Measurements from ENCODE around the gene CHAD. TPM values are rescaled to one million over a fixed set of nuclear protein-coding genes. Genes with fewer than 3 reads are reported as not detected.

Gene CHAD
- total and polyA plus RNA-seq, 2 of the 13 experiments (the other 11 are each of a cell fraction or from before 2014, with no cell fraction given) = 1.4 TPM; not detected in 1

GRCh38 chr17:50508573-50509460, 40.1 kb upstream of the CHAD start:
- in situ Hi-C loops (cut with HindIII; ENCODE audit: extremely low pct_ligation_motif_present, low pct_unique_long_range_greater_than_20kb) (no loop called here), intact Hi-C loops (cut with micrococcal nuclease; ENCODE audit: unreplicated experiment) (no loop called here)
- Histone ChIP-seq H3K9me3 (ENCODE audit: low read length) (no peaks in the 10 kb centered on the region), H3K4me3 (replicated peaks in 1 of 3; ENCODE audit: insufficient read depth in 1 of 3, low read depth in 2 of 3, low read length in 3 of 3) (no peak overlapping the region), H3K79me2 (ENCODE audit: insufficient read depth, low read length) (no peaks in the 10 kb centered on the region), H3K4me2 (ENCODE audit: low read depth, low read length) (no peak overlapping the region), H4K20me1 (ENCODE audit: insufficient read depth, low read length) (no peaks in the 10 kb centered on the region), H3K9ac (ENCODE audit: insufficient read depth, low read depth, low read length) (no peak overlapping the region), H3K4me1 (ENCODE audit: insufficient read depth, low read length) (peaks cover 44% of the 10 kb centered on the region), H3K27ac (ENCODE audit: extremely low read length, insufficient read depth, low read length) (no peak overlapping the region), H3K27me3 (ENCODE audit: control insufficient read depth in 1 of 2, insufficient read depth in 2 of 2, low read length in 2 of 2) (peaks cover 0 to 8% of the 10 kb centered on the region in 2 experiments; a peak in 2 of 5 replicates), H3K36me3 (replicated peaks in 1 of 2; ENCODE audit: control insufficient read depth in 1 of 2, insufficient read depth in 2 of 2, low read length in 2 of 2) (no peaks in the 10 kb centered on the region), H2AFZ (ENCODE audit: low read length) (no peak overlapping the region)
- TF ChIP-seq ARNT2 (CRISPR knock-in tag; IDR thresholded peaks at IDR 0.05; ENCODE audit: low read depth) = no peak
- no peak for TF ChIP-seq PRMT3 (CRISPR knock-in tag; IDR thresholded peaks at IDR 0.05; ENCODE audit: borderline replicate concordance, low read depth)
- TF ChIP-seq ATF2 (CRISPR knock-in tag; IDR thresholded peaks at IDR 0.05) = no peak
- no peak for TF ChIP-seq HINFP (CRISPR knock-in tag; IDR thresholded peaks at IDR 0.05; ENCODE audit: low read depth)
- TF ChIP-seq CHD4 (IDR thresholded peaks at IDR 0.05; ENCODE audit: borderline replicate concordance, low read length) = no peak
- no peak for TF ChIP-seq ZNF432 (CRISPR knock-in tag; IDR thresholded peaks at IDR 0.05; ENCODE audit: borderline replicate concordance)
- ATAC-seq (no peak), FAIRE-seq (no peak), DNase-seq (ENCODE audit: low spot score) (no peak)
- WGBS (ENCODE audit: low lambda C conversion rate) = 72% methylated on average over 32 of the region's 32 CpGs
- no TSS peak for BruUV-seq (replicated peaks)
- POLR2A ChIA-PET = no interaction called here
- CTCF ChIA-PET (ENCODE audit: low intra/inter-chr PET ratio, low total read pairs) = no interaction called here
